Fibroblast of skin of right biceps (primary cell): Measurements from ENCODE around the gene ISL2.
"Not testable (repeated sequence)": the region's sequence is repeated elsewhere in the genome, so short reads cannot be mapped to it uniquely, and the experiment has no call there.

ENCODE experiments used
- DNase-seq: peaks from one replicate; pipeline ENCODE4 v3.0.0-alpha.2; 2013

Gene ISL2

GRCh38 chr15:76336254-76337058 is at the start of gene ISL2:
TSS of gene ISL2 (plus strand) at chr15:76336773. CDS start at chr15:76336884, 111 bp downstream.
- DNase-seq: peak; percentile 88

GRCh38 chr15:76289582-76289981 is 47.0 kb upstream of the ISL2 start:
- no peak for DNase-seq

- peak; percentile 45 for DNase-seq
These were observed 43.2 kb upstream of the ISL2 start for GRCh38 chr15:76293361-76293760.

- not testable (repeated sequence) for DNase-seq
These were observed 42.1 kb upstream of the ISL2 start for GRCh38 chr15:76294463-76294862.

GRCh38 chr15:76296849-76297248 is 39.7 kb upstream of the ISL2 start:
- DNase-seq: no peak

GRCh38 chr15:76297951-76298350 is 38.6 kb upstream of the ISL2 start:
- not testable (repeated sequence) for DNase-seq

GRCh38 chr15:76298986-76299385 is 37.6 kb upstream of the ISL2 start:
- DNase-seq: no peak

- no peak for DNase-seq
These were observed 36.8 kb upstream of the ISL2 start for GRCh38 chr15:76299786-76300185.

GRCh38 chr15:76303909-76304308 is 32.7 kb upstream of the ISL2 start:
- no peak for DNase-seq

GRCh38 chr15:76309601-76310330 is 26.8 kb upstream of the ISL2 start:
- DNase-seq: no peak

GRCh38 chr15:76310475-76311099 is 26.0 kb upstream of the ISL2 start:
- peak; percentile 11 for DNase-seq

GRCh38 chr15:76311100-76311953 is 25.2 kb upstream of the ISL2 start, which contains the start of gene ETFA:
TSS of gene ETFA (minus strand) at chr15:76311469. CDS start at chr15:76311388, 81 bp downstream.
- peak; percentile 97 for DNase-seq

GRCh38 chr15:76312540-76313174 is 23.9 kb upstream of the ISL2 start:
- peak; percentile 8 for DNase-seq

GRCh38 chr15:76313175-76313567 is 23.4 kb upstream of the ISL2 start:
- DNase-seq: not testable (repeated sequence)

- DNase-seq: no peak
These were observed 22.8 kb upstream of the ISL2 start for GRCh38 chr15:76313731-76314130.

GRCh38 chr15:76320012-76320411 is 16.6 kb upstream of the ISL2 start:
- DNase-seq: no peak

GRCh38 chr15:76321171-76321570 is 15.4 kb upstream of the ISL2 start:
- DNase-seq: no peak

- no peak for DNase-seq
These were observed 15.0 kb upstream of the ISL2 start for GRCh38 chr15:76321602-76322001.

GRCh38 chr15:76324066-76324465 is 12.5 kb upstream of the ISL2 start:
- DNase-seq: no peak

- no peak for DNase-seq
These were observed 10.9 kb upstream of the ISL2 start for GRCh38 chr15:76325704-76326103.

GRCh38 chr15:76327191-76328105 is 9.1 kb upstream of the ISL2 start:
- DNase-seq: peak; percentile 58
